IMR-90 (cell line): ENCODE data around the gene STK10. TPM values are rescaled to one million over a fixed set of nuclear protein-coding genes. Genes with fewer than 3 reads are reported as not detected.

ENCODE experiments used
- ATAC-seq: fragments of 200-7000 bp; cut with Tn5 transposase; 2 replicates; pipeline ENCODE4 v1.9.1; 2020; ENCODE audit warnings: low read depth, mild to moderate bottlenecking, moderate library complexity
- BruUV-seq: library from RNA; stranded (reverse); fragments of 400-500 nt; replicated peaks from 2 replicates; lab custom pipeline; 2021; lab: Mats Ljungman, UMichigan
- CTCF ChIA-PET: fragments of 300-600 bp; formaldehyde crosslinking; extraction: SDS; loops from one replicate; lab custom pipeline; 2021; ENCODE audit warnings: antibody characterized with exemption; lab: Yijun Ruan, JAX
- POLR2A ChIA-PET: fragments of 300-600 bp; sonication (Branson Sonifier 250); formaldehyde crosslinking; loops from one replicate; lab custom pipeline; 2022; ENCODE audit warnings: antibody characterized with exemption; ENCODE audit not compliant: unreplicated experiment; lab: Charles Lee
- DNase-seq: peaks from one replicate; pipeline ENCODE4 v3.0.0; 2013
- H2AFZ ChIP-seq: replicated peaks from 2 replicates; pipeline ENCODE3; 2013; ENCODE audit warnings: low read length, mild to moderate bottlenecking; ENCODE audit not compliant: poor library complexity
- H2AK5ac ChIP-seq: 2 replicates; pipeline ENCODE4 v1.6.1; 2013; ENCODE audit warnings: low read depth, low read length, inconsistent platforms
- H2AK9ac ChIP-seq: replicated peaks from 2 replicates; pipeline ENCODE3; 2013; ENCODE audit warnings: mild to moderate bottlenecking, low read depth, low read length, moderate library complexity; ENCODE audit not compliant: poor library complexity
- H2BK120ac ChIP-seq: 2 replicates; pipeline ENCODE4 v1.6.1; 2013; ENCODE audit warnings: low read depth, low read length, inconsistent platforms
- H2BK15ac ChIP-seq: 3 replicates; pipeline ENCODE4 v1.6.1; 2013; ENCODE audit warnings: low read depth, low read length, inconsistent platforms
- H2BK20ac ChIP-seq: 2 replicates; pipeline ENCODE4 v1.6.1; 2013; ENCODE audit warnings: low read depth, mild to moderate bottlenecking, inconsistent platforms, low read length, moderate library complexity
- H2BK5ac ChIP-seq: 2 replicates; pipeline ENCODE4 v1.6.1; 2013; ENCODE audit warnings: mild to moderate bottlenecking, low read depth, low read length, inconsistent platforms; ENCODE audit not compliant: poor library complexity, severe bottlenecking
- H3K14ac ChIP-seq: replicated peaks from 2 replicates; pipeline ENCODE4 v1.6.1; 2013; ENCODE audit warnings: low read depth, low read length, inconsistent platforms
- H3K18ac ChIP-seq: 2 replicates; pipeline ENCODE4 v1.6.1; 2013; ENCODE audit warnings: low read depth, low read length, control low read depth
- H3K23ac ChIP-seq: 2 replicates; pipeline ENCODE4 v1.6.1; 2013; ENCODE audit warnings: low read depth, low read length, inconsistent platforms
- H3K27ac ChIP-seq: 2 replicates; pipeline ENCODE4 v1.5.1; 2013; ENCODE audit warnings: mild to moderate bottlenecking, control low read depth, low read length; ENCODE audit not compliant: insufficient read depth
- H3K27me3 ChIP-seq: 2 replicates; pipeline ENCODE4 v1.6.1; 2013; ENCODE audit warnings: low read length; ENCODE audit not compliant: control insufficient read depth, insufficient read depth
- H3K36me3 ChIP-seq: 2 replicates; pipeline ENCODE4 v1.6.1; 2013; ENCODE audit warnings: low read length, mixed read lengths; ENCODE audit not compliant: control insufficient read depth, insufficient read depth
- H3K4ac ChIP-seq: 2 replicates; pipeline ENCODE4 v1.6.1; 2013; ENCODE audit warnings: low read depth, low read length, inconsistent platforms
- H3K4me1 ChIP-seq: 2 replicates; pipeline ENCODE4 v1.6.1; 2013; ENCODE audit warnings: low read length, mixed read lengths; ENCODE audit not compliant: control insufficient read depth, insufficient read depth
- H3K4me2 ChIP-seq: 2 replicates; pipeline ENCODE4 v1.6.1; 2013; ENCODE audit warnings: low read depth, mild to moderate bottlenecking, control low read depth, low read length, moderate library complexity
- H3K4me3 ChIP-seq: 2 replicates; pipeline ENCODE4 v1.5.1; 2013; ENCODE audit warnings: low read depth, mild to moderate bottlenecking, control low read depth, low read length, moderate library complexity; ENCODE audit not compliant: insufficient read depth
- H3K56ac ChIP-seq: 2 replicates; pipeline ENCODE4 v1.6.1; 2013; ENCODE audit warnings: low read length, inconsistent platforms; ENCODE audit not compliant: insufficient read depth; ENCODE audit errors: extremely low read depth
- H3K79me1 ChIP-seq, 2 experiments: 2 replicates each; pipeline ENCODE4 v1.6.1; 2013; ENCODE audit warnings: low read length in 2 of 2, inconsistent platforms in 1 of 2, low read depth in 1 of 2
- H3K9ac ChIP-seq: 2 replicates; pipeline ENCODE4 v1.6.1; 2013; ENCODE audit warnings: low read depth, low read length, control low read depth
- H3K9me1 ChIP-seq: 2 replicates; pipeline ENCODE4 v1.6.1; 2013; ENCODE audit warnings: low read length, inconsistent platforms; ENCODE audit not compliant: insufficient read depth
- H3K9me3 ChIP-seq: 2 replicates; pipeline ENCODE4 v1.6.1; 2013; ENCODE audit warnings: low read length; ENCODE audit not compliant: control insufficient read depth, insufficient read depth
- H4K20me1 ChIP-seq: 2 replicates; pipeline ENCODE4 v1.6.1; 2013; ENCODE audit warnings: low read length, inconsistent platforms; ENCODE audit not compliant: insufficient read depth
- H4K5ac ChIP-seq: 2 replicates; pipeline ENCODE4 v1.6.1; 2013; ENCODE audit warnings: mild to moderate bottlenecking, low read depth, low read length, control low read depth
- H4K8ac ChIP-seq, 2 experiments: 2 replicates each; pipeline ENCODE4 v1.6.1; 2013; ENCODE audit warnings: low read depth in 2 of 2, low read length in 2 of 2, control low read depth in 1 of 2, inconsistent platforms in 1 of 2
- H4K91ac ChIP-seq: 2 replicates; pipeline ENCODE4 v1.6.1; 2013; ENCODE audit warnings: low read depth, low read length, inconsistent platforms; ENCODE audit not compliant: insufficient read depth
- FOS ChIP-seq: fragments of 150-350 bp; IDR thresholded peaks from 2 replicates; pipeline ENCODE4 v1.6.1; 2016; ENCODE audit warnings: low read depth, low read length
- MAFK ChIP-seq: IDR thresholded peaks from 2 replicates; pipeline ENCODE4 v1.6.1; 2012; ENCODE audit warnings: low read depth, low read length, improper control_type of control experiment
- MAZ ChIP-seq: IDR thresholded peaks from 2 replicates; pipeline ENCODE4 v1.6.1; 2012; ENCODE audit warnings: low read depth, mild to moderate bottlenecking, low read length, improper control_type of control experiment, moderate library complexity, borderline replicate concordance
- MXI1 ChIP-seq: IDR thresholded peaks from 2 replicates; pipeline ENCODE4 v1.6.1; 2012; ENCODE audit warnings: low read depth, mild to moderate bottlenecking, low read length, moderate library complexity, borderline replicate concordance
- POLR2A ChIP-seq: IDR thresholded peaks from 2 replicates; pipeline ENCODE4 v1.6.1; 2012; ENCODE audit warnings: mild to moderate bottlenecking, low read depth, low read length
- RAD21 ChIP-seq: IDR thresholded peaks from 2 replicates; pipeline ENCODE4 v1.6.1; 2012; ENCODE audit warnings: low read length, improper control_type of control experiment
- RCOR1 ChIP-seq: IDR thresholded peaks from 2 replicates; pipeline ENCODE4 v1.6.1; 2012; ENCODE audit warnings: mild to moderate bottlenecking, low read length, improper control_type of control experiment; ENCODE audit not compliant: insufficient replicate concordance
- RFX5 ChIP-seq: IDR thresholded peaks from 2 replicates; pipeline ENCODE4 v1.8.0; 2012; ENCODE audit warnings: low read depth, mild to moderate bottlenecking, low read length, moderate library complexity
- SMC3 ChIP-seq: fragments of 150-350 bp; IDR thresholded peaks from 2 replicates; pipeline ENCODE4 v1.6.1; 2016; ENCODE audit warnings: low read depth, mild to moderate bottlenecking, antibody characterized with exemption, low read length, moderate library complexity
- WGBS, 2 experiments: methylation state at CpG; one replicate each; pipeline versions ENCODE4 v1.1.5 to v1.1.7; 2013; ENCODE audit warnings: missing lambda C conversion rate in 2 of 2; ENCODE audit not compliant: insufficient read length in 1 of 2; ENCODE audit errors: extremely low coverage in 2 of 2; 5-methylcytosine and 5-hydroxymethylcytosine counted together
- dilution Hi-C: fragments of 300-500 bp; cut with HindIII; formaldehyde crosslinking; loops from one replicate; pipeline ENCODE4 v1.14.3; 2018; ENCODE audit warnings: low sequenced_read_pairs; ENCODE audit not compliant: unreplicated experiment
- in situ Hi-C: fragments of 300-500 bp; cut with MboI; formaldehyde crosslinking; loops from 3 replicates; pipeline ENCODE4 v1.14.3; 2019; ENCODE audit warnings: low sequenced_read_pairs, inconsistent platforms, mixed read lengths
- intact Hi-C: fragments of 100-400 bp; cut with micrococcal nuclease; formaldehyde crosslinking; loops from 2 replicates; pipeline ENCODE4 v1.10.0; 2022
- polyA plus RNA-seq, 3 experiments: library from polyadenylated mRNA; depleted of rRNA; stranded (reverse); fragments of >200 nt; gene quantifications; 2 replicates each; pipeline ENCODE4 v1.2.3, GENCODE V29; 2012; ENCODE audit warnings: low replicate concordance in 1 of 3
- total RNA-seq: library from RNA; depleted of rRNA; stranded (reverse); fragments of >200 nt; gene quantifications from 2 replicates; pipeline ENCODE4 v1.2.3, GENCODE V29; 2012
- TF ChIP-seq, protein P1 (sequence below): conservative IDR thresholded peaks from 2 replicates; pipeline ENCODE4 v1.5.1; 2012; ENCODE audit warnings: mild to moderate bottlenecking, low read depth, low read length, improper control_type of control experiment
- TF ChIP-seq, protein P2 (sequence below): fragments of 150-350 bp; IDR thresholded peaks from 2 replicates; pipeline ENCODE4 v1.6.1; 2017; ENCODE audit warnings: mild to moderate bottlenecking, antibody characterized with exemption, low read length, low read depth
- TF ChIP-seq, protein P3 (sequence below): fragments of 150-350 bp; IDR thresholded peaks from 2 replicates; pipeline ENCODE4 v1.6.1; 2016; ENCODE audit warnings: low read depth, mild to moderate bottlenecking, low read length, moderate library complexity, borderline replicate concordance

The STK10 gene
- total and polyA plus RNA-seq, 2 of the 4 experiments (the other 2 are of a cell fraction), result 15.4 to 18.5 TPM

DNA sequence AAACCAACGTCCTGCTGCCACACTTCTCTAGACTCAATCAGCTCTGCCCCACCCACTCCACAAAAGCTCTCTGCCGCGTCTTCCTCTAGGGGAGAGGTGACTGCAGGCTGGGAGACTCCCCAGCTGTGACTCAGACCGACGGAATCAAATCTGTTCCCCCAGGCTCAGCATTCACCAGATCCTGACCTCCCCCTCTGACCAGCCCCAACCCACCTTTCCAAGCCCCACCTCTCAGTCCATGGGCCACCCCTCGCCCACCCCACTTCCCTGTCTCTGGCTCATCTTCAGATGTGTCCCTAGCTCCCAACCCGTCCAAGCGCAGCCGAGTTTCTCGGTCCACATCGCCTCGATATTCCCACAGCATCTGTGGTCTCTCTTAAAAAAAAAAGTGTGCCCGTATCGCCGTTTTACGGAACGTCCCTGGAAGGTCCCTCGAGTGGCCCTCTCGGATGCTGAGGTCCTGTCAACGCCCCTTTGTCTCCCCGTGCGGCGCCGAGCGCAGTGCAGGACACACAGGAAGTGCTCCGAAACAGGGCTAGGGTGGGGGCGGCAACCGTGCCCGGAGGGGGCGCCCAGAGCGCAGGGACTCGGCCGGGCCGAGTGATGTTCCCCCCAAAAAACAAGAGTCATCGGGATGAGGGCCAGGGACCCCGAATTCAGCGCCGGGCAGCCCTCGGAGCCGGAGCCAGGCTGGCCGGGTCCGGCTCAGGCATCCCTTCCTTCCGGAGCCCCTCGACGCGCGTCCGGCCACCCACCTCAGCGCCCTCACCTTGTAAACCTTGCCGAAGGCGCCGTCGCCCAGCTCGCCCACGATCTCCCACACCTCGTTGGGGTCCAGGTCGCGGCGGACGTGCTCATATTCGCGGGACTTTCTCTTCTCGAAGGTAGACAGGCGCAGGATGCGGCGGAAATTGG, 649 bp downstream of the STK10 start:
- H2BK15ac ChIP-seq, result peak overlapping the region; percentile 41; the same call in 1 of the 3 replicates
- H2AK5ac ChIP-seq, result peak overlapping the region; percentile 49
- peak overlapping the region; percentile 65 for H2BK120ac ChIP-seq
- no TSS peak for BruUV-seq
- H3K18ac ChIP-seq, result peak overlapping the region; percentile 36
- DNase-seq (peak; percentile 80), ATAC-seq (peak; percentile 22)
- ChIA-PET CTCF (interaction anchor here (0.5 to 1.8 kb wide), 8 partner anchors 64 to 135 kb away, joined by 3 to 9 read pairs (median 4); no protein-coding TSS in a partner anchor), POLR2A (interaction anchor here (0.5 to 0.8 kb wide), 2 partner anchors 14 to 17 kb away, joined by 3 read pairs; no protein-coding TSS in a partner anchor)
- peak overlapping the region; percentile 88 for H3K4ac ChIP-seq
- H3K36me3 ChIP-seq, result no peaks in the 10 kb centered on the region
- H3K14ac ChIP-seq, result peak overlapping the region; percentile 92
- intact Hi-C loops (loop anchor here (1.0 to 5.0 kb wide), 6 partner anchors 80 to 770 kb away; partner anchors contain the start of genes FBXW11, FGF18 and UBTD2), dilution Hi-C loops (no loop called here), in situ Hi-C loops (loop anchor here (5.0 to 25.0 kb wide), 2 partner anchors 85 to 775 kb away; partner anchors contain the start of gene FGF18)
- peak overlapping the region; percentile 80 for H3K4me2 ChIP-seq
- peak overlapping the region; percentile 48 for H4K5ac ChIP-seq
- peak overlapping the region; percentile 73 for H4K91ac ChIP-seq
- H2BK5ac ChIP-seq, result peak overlapping the region; percentile 75
- no peaks in the 10 kb centered on the region for H3K27me3 ChIP-seq
- H3K56ac ChIP-seq, result peak overlapping the region; percentile 77
- no peak overlapping the region for H2BK20ac ChIP-seq
- WGBS, 2 experiments, result 1% methylated on average over 28 of the region's 66 CpGs; no CpG with 5 or more reads in 1 of the 2 experiments
- H4K20me1 ChIP-seq, result peaks cover 4% of the 10 kb centered on the region
- peaks cover 11% of the 10 kb centered on the region for H3K4me1 ChIP-seq
- H2AFZ ChIP-seq, result peak overlapping the region; percentile 96
- H3K9me3 ChIP-seq, result no peaks in the 10 kb centered on the region
- H3K9ac ChIP-seq, result peak overlapping the region; percentile 83
- peak overlapping the region; percentile 88 for H3K27ac ChIP-seq
- H2AK9ac ChIP-seq, result peak overlapping the region; percentile 96
- peak overlapping the region; percentile 98 for H3K4me3 ChIP-seq
- H3K9me1 ChIP-seq, result peaks cover 6% of the 10 kb centered on the region
- peaks cover 17 to 49% of the 10 kb centered on the region in 2 experiments for H3K79me1 ChIP-seq
- H3K23ac ChIP-seq, result peak overlapping the region; percentile 83
- H4K8ac ChIP-seq, result peak overlapping the region; percentile 28 to 58; a peak in 3 of 4 replicates
- TF ChIP-seq, protein P1, sequence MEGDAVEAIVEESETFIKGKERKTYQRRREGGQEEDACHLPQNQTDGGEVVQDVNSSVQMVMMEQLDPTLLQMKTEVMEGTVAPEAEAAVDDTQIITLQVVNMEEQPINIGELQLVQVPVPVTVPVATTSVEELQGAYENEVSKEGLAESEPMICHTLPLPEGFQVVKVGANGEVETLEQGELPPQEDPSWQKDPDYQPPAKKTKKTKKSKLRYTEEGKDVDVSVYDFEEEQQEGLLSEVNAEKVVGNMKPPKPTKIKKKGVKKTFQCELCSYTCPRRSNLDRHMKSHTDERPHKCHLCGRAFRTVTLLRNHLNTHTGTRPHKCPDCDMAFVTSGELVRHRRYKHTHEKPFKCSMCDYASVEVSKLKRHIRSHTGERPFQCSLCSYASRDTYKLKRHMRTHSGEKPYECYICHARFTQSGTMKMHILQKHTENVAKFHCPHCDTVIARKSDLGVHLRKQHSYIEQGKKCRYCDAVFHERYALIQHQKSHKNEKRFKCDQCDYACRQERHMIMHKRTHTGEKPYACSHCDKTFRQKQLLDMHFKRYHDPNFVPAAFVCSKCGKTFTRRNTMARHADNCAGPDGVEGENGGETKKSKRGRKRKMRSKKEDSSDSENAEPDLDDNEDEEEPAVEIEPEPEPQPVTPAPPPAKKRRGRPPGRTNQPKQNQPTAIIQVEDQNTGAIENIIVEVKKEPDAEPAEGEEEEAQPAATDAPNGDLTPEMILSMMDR, result 0 out of 2 replicates have a peak, but pooled peaks have one; percentile 8
- no peak; the same call in 1 of the 2 replicates for TF ChIP-seq RAD21
- TF ChIP-seq MXI1, result 0 out of 2 replicates have a peak, but pooled peaks have one; percentile 0
- TF ChIP-seq SMC3, result no peak
- TF ChIP-seq RFX5, result no peak
- TF ChIP-seq, protein P2, sequence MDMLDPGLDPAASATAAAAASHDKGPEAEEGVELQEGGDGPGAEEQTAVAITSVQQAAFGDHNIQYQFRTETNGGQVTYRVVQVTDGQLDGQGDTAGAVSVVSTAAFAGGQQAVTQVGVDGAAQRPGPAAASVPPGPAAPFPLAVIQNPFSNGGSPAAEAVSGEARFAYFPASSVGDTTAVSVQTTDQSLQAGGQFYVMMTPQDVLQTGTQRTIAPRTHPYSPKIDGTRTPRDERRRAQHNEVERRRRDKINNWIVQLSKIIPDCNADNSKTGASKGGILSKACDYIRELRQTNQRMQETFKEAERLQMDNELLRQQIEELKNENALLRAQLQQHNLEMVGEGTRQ, result no peak
- TF ChIP-seq, protein P3, sequence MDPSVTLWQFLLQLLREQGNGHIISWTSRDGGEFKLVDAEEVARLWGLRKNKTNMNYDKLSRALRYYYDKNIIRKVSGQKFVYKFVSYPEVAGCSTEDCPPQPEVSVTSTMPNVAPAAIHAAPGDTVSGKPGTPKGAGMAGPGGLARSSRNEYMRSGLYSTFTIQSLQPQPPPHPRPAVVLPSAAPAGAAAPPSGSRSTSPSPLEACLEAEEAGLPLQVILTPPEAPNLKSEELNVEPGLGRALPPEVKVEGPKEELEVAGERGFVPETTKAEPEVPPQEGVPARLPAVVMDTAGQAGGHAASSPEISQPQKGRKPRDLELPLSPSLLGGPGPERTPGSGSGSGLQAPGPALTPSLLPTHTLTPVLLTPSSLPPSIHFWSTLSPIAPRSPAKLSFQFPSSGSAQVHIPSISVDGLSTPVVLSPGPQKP, result no peak
- TF ChIP-seq FOS, result peak; percentile 27; the same call in 1 of the 2 replicates
- TF ChIP-seq MAFK, result no peak
- TF ChIP-seq MAZ, result peak; percentile 25; the same call in 1 of the 2 replicates
- TF ChIP-seq RCOR1, result no peak
- no peak for TF ChIP-seq POLR2A
